GM12878 (cell line): ENCODE results near the gene ITPR3. TPM values are rescaled to one million over a fixed set of nuclear protein-coding genes. Genes with fewer than 3 reads are reported as not detected.

Experiments used
- BHLHE40 ChIP-seq, 2 experiments: fragments of 450-650 bp in 1 of 2; IDR thresholded peaks; 2 replicates each; pipeline ENCODE4 v1.6.1; 2011 to 2017; ENCODE audit warnings: low read depth in 2 of 2, borderline replicate concordance in 1 of 2, improper control_type of control experiment in 1 of 2, low read length in 1 of 2, mild to moderate bottlenecking in 1 of 2
- GATAD2B ChIP-seq: fragments of 450-650 bp; conservative IDR thresholded peaks from 2 replicates; pipeline ENCODE4 v1.6.1; 2017; ENCODE audit warnings: low read depth, mild to moderate bottlenecking, moderate library complexity
- KAT2A ChIP-seq: conservative IDR thresholded peaks from 2 replicates; pipeline ENCODE4 v1.6.1; 2011; ENCODE audit warnings: low read depth, low read length; ENCODE audit not compliant: control insufficient read depth
- MTA2 ChIP-seq: fragments of 450-650 bp; IDR thresholded peaks from 2 replicates; pipeline ENCODE4 v1.6.1; 2016; ENCODE audit warnings: low read depth, mild to moderate bottlenecking, moderate library complexity
- PAX5 ChIP-seq: IDR thresholded peaks from 2 replicates; pipeline ENCODE4 v1.6.1; 2011; ENCODE audit warnings: low read depth, low read length, borderline replicate concordance
- POLR2A ChIP-seq: IDR thresholded peaks from 2 replicates; pipeline ENCODE4 v1.6.1; 2011; ENCODE audit warnings: low read depth, mild to moderate bottlenecking, low read length
- ZBTB4 ChIP-seq: fragments of 450-650 bp; formaldehyde crosslinking; IDR thresholded peaks from 2 replicates; pipeline ENCODE4 v1.4.0; 2022; ENCODE audit warnings: mild to moderate bottlenecking, moderate library complexity
- polyA plus RNA-seq, 11 experiments: library from polyadenylated mRNA; depleted of rRNA in 4 of 11; unstranded in 6 of 11; stranded (reverse) in 5 of 11; fragments of >200 nt; fragmentation: Nextera tagmentation in 4 of 11; fragmentation: Illumina TruSeq in 1 of 11; extraction: Ambion mirVana in 4 of 11; extraction: Trizol in 1 of 11; gene quantifications; 1 replicate in 1 of 11; 2 replicates in 10 of 11; pipeline versions ENCODE4 v1.2.1 to v1.2.3, GENCODE V29; 2011 to 2016; ENCODE audit warnings: inconsistent platforms in 2 of 11, missing spikeins in 2 of 11, low read depth in 1 of 11
- total RNA-seq, 4 experiments: library from RNA; depleted of rRNA in 3 of 4; stranded (reverse); fragments of >200 nt in 3 of 4; fragmentation: Illumina TruSeq in 1 of 4; extraction: Trizol in 1 of 4; gene quantifications; 2 replicates each; pipeline versions ENCODE4 v1.2.1 to v1.2.3, GENCODE V29; 2013 to 2021
- TF ChIP-seq, protein P1 (sequence below): fragments of 450-650 bp; IDR thresholded peaks from 2 replicates; pipeline ENCODE4 v1.6.1; 2018; ENCODE audit warnings: borderline replicate concordance, mild to moderate bottlenecking; ENCODE audit not compliant: partially characterized antibody

Gene ITPR3
- total and polyA plus RNA-seq, 10 of the 15 experiments (the other 5 are each of a cell fraction or from before 2014, with no cell fraction given), result 0.32 to 34.0 (median 11.9) TPM

DNA sequence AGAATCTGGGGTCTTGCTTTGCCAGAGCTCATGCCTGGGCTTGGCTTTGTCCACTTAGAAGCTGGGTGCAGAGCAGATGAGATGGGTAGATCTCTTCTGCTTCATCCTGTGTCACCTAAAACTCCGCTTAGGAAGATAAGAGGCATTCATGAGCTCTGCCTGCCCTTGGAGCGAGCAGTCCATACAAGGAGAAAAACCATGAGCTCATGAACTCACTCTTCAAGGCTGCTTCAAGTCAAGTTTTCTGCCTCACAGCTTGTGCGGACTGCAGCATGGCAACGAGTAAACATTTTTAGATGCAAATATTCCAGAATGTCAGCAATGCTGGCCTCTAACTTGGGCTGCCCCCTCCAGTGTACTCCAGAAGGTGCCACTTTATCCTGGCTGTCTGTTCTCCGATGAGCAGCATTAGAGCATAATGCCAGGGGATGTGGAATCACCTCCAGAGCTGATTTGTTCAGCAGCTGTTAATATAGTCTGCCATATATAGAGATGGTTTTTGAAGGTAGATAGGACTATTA is 101.0 kb downstream of the ITPR3 start (continued):
- TF ChIP-seq ZBTB4 (CRISPR knock-in tag) (no peak), PAX5 (no peak), MTA2 (no peak), BHLHE40 (IDR thresholded peaks at IDR 0.05; ENCODE audit: borderline replicate concordance in 1 of 2, low read depth in 2 of 2, low read length in 1 of 2) (no peak), GATAD2B (no peak), POLR2A (no peak), KAT2A (no peak)
- TF ChIP-seq, protein P1, sequence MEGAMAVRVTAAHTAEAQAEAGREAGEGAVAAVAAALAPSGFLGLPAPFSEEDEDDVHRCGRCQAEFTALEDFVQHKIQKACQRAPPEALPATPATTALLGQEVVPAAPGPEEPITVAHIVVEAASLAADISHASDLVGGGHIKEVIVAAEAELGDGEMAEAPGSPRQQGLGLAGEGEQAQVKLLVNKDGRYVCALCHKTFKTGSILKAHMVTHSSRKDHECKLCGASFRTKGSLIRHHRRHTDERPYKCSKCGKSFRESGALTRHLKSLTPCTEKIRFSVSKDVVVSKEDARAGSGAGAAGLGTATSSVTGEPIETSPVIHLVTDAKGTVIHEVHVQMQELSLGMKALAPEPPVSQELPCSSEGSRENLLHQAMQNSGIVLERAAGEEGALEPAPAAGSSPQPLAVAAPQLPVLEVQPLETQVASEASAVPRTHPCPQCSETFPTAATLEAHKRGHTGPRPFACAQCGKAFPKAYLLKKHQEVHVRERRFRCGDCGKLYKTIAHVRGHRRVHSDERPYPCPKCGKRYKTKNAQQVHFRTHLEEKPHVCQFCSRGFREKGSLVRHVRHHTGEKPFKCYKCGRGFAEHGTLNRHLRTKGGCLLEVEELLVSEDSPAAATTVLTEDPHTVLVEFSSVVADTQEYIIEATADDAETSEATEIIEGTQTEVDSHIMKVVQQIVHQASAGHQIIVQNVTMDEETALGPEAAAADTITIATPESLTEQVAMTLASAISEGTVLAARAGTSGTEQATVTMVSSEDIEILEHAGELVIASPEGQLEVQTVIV, result no peak
